EL (cell line): ENCODE data around the gene ASB2.

Experiments used
- DNase-seq: peaks from one replicate; pipeline ENCODE4 v3.0.0-alpha.2; 2016

Gene ASB2

GRCh38 chr14:93977790-93978581 is 1.6 kb upstream of the ASB2 start:
- no peak for DNase-seq

DNA sequence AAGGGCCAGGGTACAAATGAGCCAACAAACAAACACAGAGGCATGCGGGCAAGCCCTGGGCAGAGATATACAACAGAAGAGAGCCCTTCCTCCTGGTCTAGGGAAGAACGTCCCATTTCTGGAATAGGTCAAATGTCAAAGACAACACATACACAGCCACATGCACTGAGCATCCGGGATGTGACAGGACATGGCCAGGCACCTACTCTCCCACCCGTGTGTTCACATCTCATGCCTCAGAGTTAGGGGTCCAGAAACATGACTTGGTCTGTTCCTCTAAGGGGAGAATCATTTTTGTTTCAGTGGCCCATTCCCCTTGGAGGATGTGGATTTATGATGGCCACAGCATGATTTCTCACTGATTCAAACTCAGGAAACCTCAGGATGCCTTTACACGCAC is 801 bp upstream of the ASB2 start:
- DNase-seq = no peak

DNA sequence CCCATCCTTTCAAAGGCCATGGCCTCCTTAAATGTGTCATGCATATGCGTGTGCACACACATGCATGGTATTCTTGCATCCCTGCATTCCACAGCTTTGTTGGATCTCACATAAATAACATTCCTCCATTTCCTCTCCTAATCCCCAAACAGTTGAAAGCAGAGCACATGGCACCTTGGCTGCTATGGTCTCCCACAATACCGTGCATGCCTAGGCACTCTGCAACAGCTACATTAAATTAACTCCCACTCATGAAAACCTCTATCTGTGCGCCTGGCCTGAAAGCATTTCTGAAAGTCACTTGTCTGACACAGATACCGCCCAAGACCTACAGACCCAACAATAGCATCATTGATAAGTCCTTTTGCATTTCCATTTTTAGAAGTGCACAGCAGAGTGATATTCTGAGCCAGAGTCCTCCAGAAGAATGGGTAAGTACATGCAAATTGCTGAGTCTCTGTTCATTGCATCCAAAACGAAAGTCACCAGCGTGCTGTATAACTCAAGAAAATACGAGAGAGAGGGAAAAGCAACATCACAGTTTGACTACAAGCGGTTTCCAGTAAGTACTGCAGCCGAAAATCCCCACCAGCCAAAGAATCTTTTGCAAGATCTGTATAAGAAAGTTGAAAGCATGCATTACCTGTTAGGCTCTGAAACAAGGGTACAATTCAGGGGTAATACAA is 436 bp downstream of the ASB2 start:
- no peak for DNase-seq

GRCh38 chr14:93974833-93975232 is 1.5 kb downstream of the ASB2 start:
- DNase-seq = no peak

DNA sequence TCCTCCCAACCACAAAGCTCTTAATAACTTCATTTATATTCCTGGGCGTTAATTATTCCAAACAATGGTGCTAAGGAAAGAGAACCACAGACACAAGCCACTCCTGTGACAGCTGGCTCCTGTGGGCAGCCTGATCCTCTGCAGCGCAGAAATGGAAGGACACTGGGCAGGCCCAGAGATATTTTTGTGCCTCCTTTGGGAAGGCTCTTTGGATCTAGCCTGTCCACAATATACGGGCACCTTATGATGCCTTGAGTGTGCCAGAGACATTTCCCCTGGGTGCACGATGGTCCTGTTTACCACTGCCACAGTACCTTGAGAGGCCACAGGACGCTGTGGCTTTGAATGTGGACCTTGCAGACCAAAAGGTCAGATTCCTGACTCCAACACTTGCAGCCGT is 2.1 kb downstream of the ASB2 start:
- DNase-seq = no peak

DNA sequence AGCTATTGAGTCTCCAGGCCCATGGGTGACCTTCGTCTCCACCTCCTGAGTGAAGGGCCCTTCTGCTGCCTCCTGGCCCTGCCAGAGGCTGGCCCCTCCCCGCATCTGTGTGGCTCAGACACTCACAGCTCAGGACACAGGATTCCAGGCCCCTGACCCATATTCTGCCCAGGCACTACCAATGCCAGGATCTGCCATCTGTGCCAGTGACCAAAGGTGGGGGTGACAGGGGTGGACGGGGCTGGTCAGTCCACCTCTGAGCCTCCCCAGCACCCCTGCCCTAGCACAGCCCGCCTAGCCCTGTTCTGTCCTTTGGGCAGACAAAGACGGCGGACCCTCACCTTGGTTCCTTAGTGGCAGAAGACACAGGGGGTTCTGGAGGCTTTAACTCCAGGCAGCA is 2.8 kb downstream of the ASB2 start:
- DNase-seq = no peak

DNA sequence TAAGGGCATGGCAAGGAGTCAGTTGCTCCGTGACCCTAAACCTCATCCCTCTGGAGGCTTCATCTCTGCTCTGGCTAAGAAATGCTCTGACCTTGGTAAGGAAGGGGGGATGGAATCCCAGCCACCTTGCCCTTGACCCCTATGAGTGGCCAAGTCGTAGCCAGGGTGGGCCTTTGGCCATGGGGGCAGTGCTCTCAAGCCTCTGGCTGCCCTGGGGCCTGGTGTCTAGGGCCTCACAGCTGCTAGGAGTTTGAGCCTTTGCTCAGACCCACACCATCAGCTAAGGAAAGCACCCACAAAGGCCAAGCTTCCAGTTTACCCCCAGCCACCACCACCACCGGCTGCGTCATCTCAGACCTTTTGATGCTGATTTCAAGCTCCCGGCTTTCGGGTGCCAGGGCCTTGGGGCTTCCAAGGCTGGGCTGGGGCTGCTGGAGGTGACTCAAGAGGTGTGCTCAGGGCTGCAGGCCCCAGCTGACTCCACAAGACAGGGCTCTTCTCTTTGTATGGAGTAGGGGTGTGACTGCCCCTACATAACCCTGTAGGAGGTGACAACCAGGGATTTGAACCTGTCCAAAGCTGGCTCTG is 3.7 kb downstream of the ASB2 start:
- no peak for DNase-seq

- DNase-seq = no peak
Measured at GRCh38 chr14:93971635-93972027, 4.7 kb downstream of the ASB2 start.

DNA sequence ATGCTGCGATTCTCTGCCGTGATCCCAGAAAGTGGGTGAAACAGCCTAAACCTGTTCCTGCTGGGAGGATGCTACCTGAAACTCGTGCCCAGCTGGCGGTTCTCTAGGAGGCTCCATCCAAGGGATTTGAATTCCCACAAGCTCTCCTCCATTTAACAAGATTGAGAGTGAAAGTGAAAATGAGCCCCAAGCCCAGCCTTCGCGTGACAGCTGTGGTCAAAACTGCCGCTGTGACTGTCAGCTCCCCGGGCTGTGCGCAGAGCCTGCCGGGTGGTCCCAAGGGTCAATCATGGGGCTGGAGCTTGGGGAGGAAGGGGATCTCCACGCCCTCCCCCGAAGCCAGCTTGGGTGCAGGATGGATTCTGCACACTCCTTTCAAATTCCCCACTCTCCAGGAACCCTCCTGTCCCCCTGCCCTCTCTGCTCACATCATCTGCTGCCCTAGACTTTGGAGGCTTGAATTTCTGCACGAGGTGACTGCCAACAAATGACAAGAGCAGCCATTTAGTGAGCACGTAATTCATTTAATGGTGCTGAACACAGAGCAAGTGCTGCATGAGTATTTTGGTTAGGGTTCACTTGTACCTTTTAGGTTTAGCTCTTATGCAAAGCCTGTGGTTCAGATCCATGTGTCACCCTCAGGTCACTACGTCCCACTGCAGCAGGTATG is 5.3 kb downstream of the ASB2 start:
- no peak for DNase-seq

DNA sequence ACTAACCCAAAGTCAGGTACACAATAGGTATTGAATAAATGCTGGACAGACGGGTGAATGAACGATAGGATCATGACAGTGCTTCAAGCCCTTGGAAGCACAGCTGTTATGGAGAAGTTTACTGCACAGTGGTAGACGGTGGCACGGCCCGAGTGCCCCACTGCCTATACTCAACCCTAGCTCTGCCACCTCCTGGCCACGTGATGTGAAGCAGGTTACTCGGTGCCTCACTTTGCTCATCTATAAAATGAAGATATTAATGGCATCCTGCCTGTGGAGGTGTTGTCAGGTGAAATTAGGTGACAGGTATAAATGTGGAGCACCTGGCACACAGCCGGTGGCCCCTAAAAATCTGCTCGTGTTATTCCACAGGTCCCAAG is 5.8 kb downstream of the ASB2 start:
- DNase-seq = peak; percentile 28

GRCh38 chr14:93969082-93969828 is 7.1 kb downstream of the ASB2 start:
- no peak for DNase-seq

- no peak for DNase-seq
Measured at GRCh38 chr14:93967637-93968250, 8.6 kb downstream of the ASB2 start.

- no peak for DNase-seq
Measured at GRCh38 chr14:93965946-93966474, 10.4 kb downstream of the ASB2 start.

DNA sequence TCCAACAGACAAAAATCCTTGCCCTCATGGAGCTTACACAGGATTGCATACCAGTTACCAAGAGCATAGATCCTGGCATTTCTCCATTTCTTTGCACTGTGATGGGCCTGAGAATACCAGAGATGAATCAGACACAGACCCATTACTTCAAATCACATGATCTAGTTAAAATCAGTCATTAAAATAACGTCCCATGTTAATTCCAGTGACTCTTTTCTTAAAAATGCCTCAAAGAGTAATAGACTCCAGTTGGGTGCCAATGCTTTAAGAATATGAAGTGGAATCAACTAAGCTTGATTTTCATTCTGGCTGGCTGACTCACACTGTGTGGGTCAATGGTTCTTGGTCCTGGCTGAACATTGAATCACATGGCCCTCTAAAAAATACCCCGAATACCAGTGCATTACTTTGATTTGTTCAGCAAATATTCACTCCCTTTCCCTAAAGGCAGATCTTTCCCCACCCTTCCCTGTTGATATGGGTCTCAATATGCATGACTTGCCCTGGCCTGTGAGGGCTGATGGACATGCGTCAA is 11.0 kb downstream of the ASB2 start:
- DNase-seq = peak; percentile 96

GRCh38 chr14:93964820-93965286 is 11.5 kb downstream of the ASB2 start:
- DNase-seq = no peak

GRCh38 chr14:93964281-93964680 is 12.1 kb downstream of the ASB2 start:
- DNase-seq = no peak

DNA sequence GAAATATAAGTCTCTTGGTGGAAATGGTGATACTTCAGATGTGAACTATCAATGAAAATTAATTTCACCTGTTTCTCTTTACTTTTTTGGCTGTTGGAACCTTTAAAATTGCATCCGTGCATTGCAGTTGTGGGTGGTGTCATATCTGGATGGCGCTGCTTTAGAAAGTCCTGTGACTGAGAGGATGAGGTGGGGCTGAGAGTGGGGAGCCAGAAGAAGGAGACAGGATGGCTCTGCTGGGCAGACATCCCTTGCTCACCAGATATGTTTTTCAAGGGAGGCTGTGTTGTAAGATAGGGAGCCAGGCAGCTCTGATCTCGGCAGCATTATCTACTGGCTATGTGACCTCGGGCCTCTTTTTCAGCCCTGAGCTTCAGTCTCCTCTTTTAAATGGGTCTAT is 12.7 kb downstream of the ASB2 start:
- no peak for DNase-seq

DNA sequence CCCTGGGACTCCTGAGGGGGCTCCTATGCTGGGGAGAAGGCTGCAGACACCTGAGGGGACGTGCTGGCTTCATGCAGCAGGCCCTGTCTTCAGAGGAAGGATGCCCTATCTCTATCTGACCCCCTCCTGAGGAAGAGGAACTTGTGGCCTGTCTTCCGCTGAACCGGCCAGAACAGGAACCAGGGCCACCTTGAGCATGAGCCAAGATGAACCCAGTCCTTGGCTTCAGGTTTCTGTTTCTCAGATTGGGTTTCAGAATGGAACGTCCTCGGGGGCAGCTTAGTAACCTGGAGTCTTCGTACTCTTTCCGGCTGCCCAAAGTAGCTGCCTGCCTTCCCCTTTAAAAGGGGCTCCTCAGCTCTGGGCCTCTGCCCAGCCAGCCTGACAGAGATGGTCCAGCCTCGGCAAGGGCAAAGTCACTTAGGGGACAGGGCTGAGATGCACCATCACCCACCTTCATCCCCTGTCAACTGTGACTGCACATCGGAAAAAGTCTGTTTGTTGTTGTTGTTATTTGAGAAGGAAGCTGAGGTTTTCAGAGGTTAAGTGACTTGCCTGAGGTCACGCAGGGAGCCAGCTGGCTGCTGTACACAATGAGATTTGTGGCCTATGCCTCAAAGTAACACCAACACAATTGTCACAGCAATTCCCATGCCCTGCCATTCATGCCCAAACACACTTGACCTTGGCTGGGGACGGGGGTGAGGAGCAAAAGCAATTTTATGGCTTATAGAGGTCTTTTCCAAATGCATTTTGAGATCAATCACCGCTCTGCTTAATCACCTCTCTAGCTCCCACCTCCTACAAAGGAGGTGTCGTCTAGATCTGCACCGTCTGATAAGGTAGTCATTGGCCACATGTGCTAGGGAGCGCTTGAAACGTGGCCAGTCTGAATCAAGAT is 13.4 kb downstream of the ASB2 start:
- DNase-seq = peak; percentile 29

- no peak for DNase-seq
Measured at GRCh38 chr14:93961620-93962019, 14.8 kb downstream of the ASB2 start.

- DNase-seq = no peak
Measured at GRCh38 chr14:93960774-93961438, 15.5 kb downstream of the ASB2 start.
